Body of pancreas (tissue), 4 donors: Measurements from ENCODE around the gene KYAT1.

Experiments
- CTCF ChIP-seq, 7 experiments: fragments of 450-650 bp in 4 of 7; fragments of 200-600 bp in 3 of 7; sonication (generic) in 3 of 7; IDR thresholded peaks; one replicate each; pipeline ENCODE4 v1.5.1; 2016 to 2019; ENCODE audit warnings: antibody characterized with exemption in 7 of 7
- POLR2A ChIP-seq, 3 donors: fragments of 450-650 bp; IDR thresholded peaks; one replicate each; pipeline ENCODE4 v1.6.1; 2016; ENCODE audit warnings: antibody characterized with exemption in 3 of 3, mild to moderate bottlenecking in 2 of 3

- TF ChIP-seq POLR2A (IDR thresholded peaks at IDR 0.05): no peak
- no peak for TF ChIP-seq CTCF (IDR thresholded peaks at IDR 0.05)
Measured at GRCh38 chr9:128891321-128892220, 9.8 kb upstream of the KYAT1 start.
